Breast epithelium (tissue), 4 donors: ENCODE results near the gene OTUB2. TPM values are rescaled to one million over a fixed set of nuclear protein-coding genes. Genes with fewer than 3 reads are reported as not detected.

Source experiments
- DNase-seq, 2 donors: peaks; one replicate each; pipeline ENCODE4 v3.0.0-alpha.2; 2019; ENCODE audit warnings: low spot score in 2 of 2
- H3K27ac ChIP-seq, 2 donors: fragments of 200-600 bp; sonication (generic) in 1 of 2; one replicate each; pipeline ENCODE4 v1.5.1; 2016 to 2019; ENCODE audit warnings: mild to moderate bottlenecking in 1 of 2
- H3K27me3 ChIP-seq, 2 donors: fragments of 200-600 bp; sonication (generic) in 1 of 2; one replicate each; pipeline versions ENCODE4 v1.5.1 to v1.6.0; 2017 to 2019; ENCODE audit warnings: control low read depth in 1 of 2, mild to moderate bottlenecking in 1 of 2
- H3K36me3 ChIP-seq: fragments of 200-600 bp; one replicate; pipeline ENCODE4 v1.5.1; 2019
- H3K4me1 ChIP-seq, 2 donors: fragments of 200-600 bp; sonication (generic); one replicate each; pipeline ENCODE4 v1.5.1; 2016 to 2019; ENCODE audit warnings: control low read depth in 1 of 2
- H3K4me3 ChIP-seq, 3 donors: fragments of 200-600 bp; sonication (generic); 1 replicate in 2 of 3; 2 replicates in 1 of 3; pipeline ENCODE4 v1.5.1; 2016 to 2019; ENCODE audit warnings: mild to moderate bottlenecking in 3 of 3, moderate library complexity in 2 of 3
- H3K9me3 ChIP-seq, 2 donors: fragments of 200-600 bp; sonication (generic) in 1 of 2; one replicate each; pipeline ENCODE4 v1.5.1; 2016 to 2019; ENCODE audit warnings: control low read depth in 1 of 2
- POLR2A ChIP-seq: fragments of 450-650 bp; IDR thresholded peaks from one replicate; pipeline ENCODE4 v1.6.1; 2016; ENCODE audit warnings: antibody characterized with exemption, mild to moderate bottlenecking, moderate library complexity
- POLR2AphosphoS5 ChIP-seq, 3 donors: sonication (generic); formaldehyde crosslinking; IDR thresholded peaks; one replicate each; pipeline ENCODE4 v1.6.1; 2017; ENCODE audit warnings: antibody characterized with exemption in 3 of 3
- intact Hi-C: fragments of 100-400 bp; cut with DNase I; formaldehyde crosslinking; loops from one replicate; pipeline ENCODE4 v1.15.1; 2023; ENCODE audit warnings: low total_unique reads
- total RNA-seq, 3 donors: library from RNA; depleted of rRNA; stranded (reverse); fragments of >200 nt; gene quantifications; one replicate each; pipeline ENCODE4 v1.1.0, GENCODE V29; 2016
- TF ChIP-seq, protein P1 (sequence below), 3 donors: fragments of 450-650 bp; IDR thresholded peaks; one replicate each; pipeline ENCODE4 v1.5.1; 2016 to 2017; ENCODE audit warnings: antibody characterized with exemption in 3 of 3, mild to moderate bottlenecking in 3 of 3, moderate library complexity in 3 of 3

The OTUB2 gene
- total RNA-seq, 3 donors from 2014 or later, result 0.64 to 1.6 (median 0.73) TPM

DNA sequence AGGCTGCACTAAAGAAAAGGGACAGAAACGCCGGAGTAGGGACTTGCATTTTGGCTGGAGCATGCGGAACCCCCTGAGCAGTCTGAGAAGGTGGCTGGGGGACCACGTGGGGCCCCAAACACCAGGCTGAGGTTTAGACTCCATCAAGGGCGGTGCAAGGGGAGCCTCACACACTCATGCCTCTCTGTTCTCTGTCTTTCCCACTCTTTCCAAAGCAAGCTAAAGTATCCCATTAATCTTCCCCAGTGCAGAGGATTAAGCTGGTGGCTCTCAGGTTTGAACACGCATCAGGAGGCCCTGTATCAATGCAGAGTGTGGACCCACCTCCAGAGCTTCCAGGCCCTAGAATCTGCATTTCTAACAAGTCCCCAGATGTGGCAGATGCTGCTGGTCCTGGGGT, 15.5 kb upstream of the OTUB2 start:
- DNase-seq, result no peak
- no peaks in the 10 kb centered on the region for H3K4me1 ChIP-seq
- no peaks in the 10 kb centered on the region for H3K27me3 ChIP-seq
- H3K27ac ChIP-seq, result no peak overlapping the region
- no peaks in the 10 kb centered on the region for H3K9me3 ChIP-seq
- intact Hi-C loops, result no loop called here
- H3K4me3 ChIP-seq, result no peak overlapping the region
- TF ChIP-seq, protein P1, sequence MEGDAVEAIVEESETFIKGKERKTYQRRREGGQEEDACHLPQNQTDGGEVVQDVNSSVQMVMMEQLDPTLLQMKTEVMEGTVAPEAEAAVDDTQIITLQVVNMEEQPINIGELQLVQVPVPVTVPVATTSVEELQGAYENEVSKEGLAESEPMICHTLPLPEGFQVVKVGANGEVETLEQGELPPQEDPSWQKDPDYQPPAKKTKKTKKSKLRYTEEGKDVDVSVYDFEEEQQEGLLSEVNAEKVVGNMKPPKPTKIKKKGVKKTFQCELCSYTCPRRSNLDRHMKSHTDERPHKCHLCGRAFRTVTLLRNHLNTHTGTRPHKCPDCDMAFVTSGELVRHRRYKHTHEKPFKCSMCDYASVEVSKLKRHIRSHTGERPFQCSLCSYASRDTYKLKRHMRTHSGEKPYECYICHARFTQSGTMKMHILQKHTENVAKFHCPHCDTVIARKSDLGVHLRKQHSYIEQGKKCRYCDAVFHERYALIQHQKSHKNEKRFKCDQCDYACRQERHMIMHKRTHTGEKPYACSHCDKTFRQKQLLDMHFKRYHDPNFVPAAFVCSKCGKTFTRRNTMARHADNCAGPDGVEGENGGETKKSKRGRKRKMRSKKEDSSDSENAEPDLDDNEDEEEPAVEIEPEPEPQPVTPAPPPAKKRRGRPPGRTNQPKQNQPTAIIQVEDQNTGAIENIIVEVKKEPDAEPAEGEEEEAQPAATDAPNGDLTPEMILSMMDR (IDR thresholded peaks at IDR 0.05), result no peak
- no peak for TF ChIP-seq POLR2AphosphoS5 (IDR thresholded peaks at IDR 0.05)
- no peak for TF ChIP-seq POLR2A
- H3K36me3 ChIP-seq, result no peaks in the 10 kb centered on the region

DNA sequence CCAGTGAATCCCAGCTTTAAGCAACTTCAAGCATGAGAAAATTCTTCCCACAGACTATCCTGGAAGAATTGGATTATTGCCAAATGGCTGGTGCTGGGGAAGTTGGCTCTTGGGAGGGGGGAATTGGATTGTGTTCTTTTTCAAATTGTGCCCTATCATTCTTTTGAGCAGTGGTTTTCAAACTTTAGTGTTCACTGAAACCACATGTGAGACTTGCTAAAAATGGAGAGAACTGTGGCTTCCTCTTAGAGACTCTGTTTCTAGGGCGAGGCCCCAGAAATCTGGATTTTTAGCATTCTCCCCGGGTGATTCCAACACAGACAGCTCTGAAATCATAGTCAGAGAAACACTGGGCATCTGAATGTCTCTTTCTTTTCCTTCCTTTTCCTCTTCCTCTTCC, 14.3 kb upstream of the OTUB2 start:
- Histone ChIP-seq H3K36me3 (no peaks in the 10 kb centered on the region), H3K4me1 (no peaks in the 10 kb centered on the region), H3K4me3 (no peak overlapping the region), H3K27ac (no peak overlapping the region), H3K9me3 (no peaks in the 10 kb centered on the region), H3K27me3 (no peaks in the 10 kb centered on the region)
- intact Hi-C loops, result no loop called here
- TF ChIP-seq, protein P1 (IDR thresholded peaks at IDR 0.05), result no peak
- no peak for TF ChIP-seq POLR2A
- no peak for TF ChIP-seq POLR2AphosphoS5 (IDR thresholded peaks at IDR 0.05)
- no peak for DNase-seq

DNA sequence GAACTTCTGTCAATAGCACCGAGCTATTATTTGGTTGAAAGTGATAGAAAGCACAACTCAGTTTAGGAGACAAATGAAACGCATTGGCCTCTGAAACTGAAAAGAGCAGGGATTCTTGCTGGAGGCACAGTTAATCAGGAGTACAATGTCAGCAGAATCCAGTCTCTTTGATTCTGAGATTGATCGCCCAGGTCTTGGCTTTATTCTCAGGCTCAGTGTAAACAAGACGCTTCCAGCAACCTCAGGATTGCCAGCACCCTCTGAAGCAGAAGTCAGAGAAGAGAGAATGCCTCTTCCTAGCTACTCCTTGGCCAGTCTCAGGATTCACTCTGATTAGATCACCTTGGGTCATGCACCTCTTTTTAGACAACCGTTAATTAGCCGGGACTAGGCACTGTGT, 11.8 kb upstream of the OTUB2 start:
- Histone ChIP-seq H3K9me3 (no peaks in the 10 kb centered on the region), H3K4me1 (no peaks in the 10 kb centered on the region), H3K4me3 (no peak overlapping the region), H3K36me3 (no peaks in the 10 kb centered on the region), H3K27me3 (no peaks in the 10 kb centered on the region), H3K27ac (no peak overlapping the region)
- DNase-seq, result no peak
- intact Hi-C loops, result no loop called here
- TF ChIP-seq POLR2A, result no peak
- TF ChIP-seq, protein P1 (IDR thresholded peaks at IDR 0.05), result no peak

DNA sequence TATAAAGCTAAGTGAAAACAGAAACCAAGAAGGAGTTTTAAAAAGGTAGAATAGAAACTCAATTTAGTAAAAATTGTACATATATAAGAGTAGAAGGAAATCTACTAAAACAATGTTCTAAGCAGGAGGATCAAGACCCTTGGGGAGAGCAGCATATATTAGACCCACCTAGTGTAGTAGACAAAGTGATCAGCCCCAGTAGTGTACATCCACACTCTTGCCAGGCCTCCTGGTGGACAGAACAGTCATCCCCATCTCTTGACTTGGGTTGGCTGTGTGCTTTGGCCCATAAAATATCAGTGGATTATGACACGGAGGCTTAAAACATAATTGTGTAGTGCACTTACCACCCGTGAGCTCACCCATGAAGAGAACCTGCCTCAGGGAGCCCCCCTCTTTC, 10.9 kb upstream of the OTUB2 start:
- no peaks in the 10 kb centered on the region for H3K9me3 ChIP-seq
- no peak for DNase-seq
- H3K4me1 ChIP-seq, result no peaks in the 10 kb centered on the region
- TF ChIP-seq, protein P1 (IDR thresholded peaks at IDR 0.05), result no peak
- TF ChIP-seq POLR2A (no peak), POLR2AphosphoS5 (IDR thresholded peaks at IDR 0.05) (no peak)
- no peaks in the 10 kb centered on the region for H3K36me3 ChIP-seq
- no peaks in the 10 kb centered on the region for H3K27me3 ChIP-seq
- intact Hi-C loops, result no loop called here
- no peak overlapping the region for H3K4me3 ChIP-seq
- no peak overlapping the region for H3K27ac ChIP-seq

DNA sequence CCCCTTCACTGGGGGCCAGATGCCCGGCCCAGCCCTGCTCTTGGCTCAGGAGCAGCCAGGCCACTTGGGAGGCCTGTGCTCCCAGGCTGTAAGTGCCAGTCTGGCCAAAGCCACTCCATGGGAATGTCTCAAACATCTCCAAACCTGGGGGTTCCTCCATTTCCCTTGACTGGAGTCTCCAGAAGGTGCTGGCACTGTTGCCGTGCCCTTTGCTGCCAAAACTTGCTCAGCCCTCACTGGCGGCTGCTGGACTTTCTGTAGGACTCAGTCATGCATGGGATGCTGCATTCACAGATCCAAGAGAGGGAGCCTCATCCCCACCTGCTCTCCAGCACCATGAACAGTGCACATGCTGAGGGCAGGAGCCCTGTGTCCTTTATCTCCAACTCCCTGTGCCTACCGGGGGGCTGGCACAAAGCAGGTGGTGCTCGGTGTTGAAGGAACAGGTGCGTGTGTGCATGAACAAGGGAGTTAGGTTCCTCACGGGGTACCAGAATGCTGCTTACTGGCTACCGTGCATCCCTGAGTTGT, 9.6 kb upstream of the OTUB2 start:
- Histone ChIP-seq H3K4me1 (no peaks in the 10 kb centered on the region), H3K36me3 (no peaks in the 10 kb centered on the region), H3K4me3 (no peak overlapping the region), H3K27ac (no peak overlapping the region), H3K27me3 (no peaks in the 10 kb centered on the region), H3K9me3 (no peaks in the 10 kb centered on the region)
- TF ChIP-seq, protein P1 (IDR thresholded peaks at IDR 0.05), result no peak
- TF ChIP-seq POLR2A (no peak), POLR2AphosphoS5 (IDR thresholded peaks at IDR 0.05) (no peak)
- intact Hi-C loops, result no loop called here
- no peak for DNase-seq
